HG03521 (cell line): ENCODE measurements around the gene VAV1.
A peak's percentile ranks its signal among the peaks of the same experiment; 100 is the strongest.
"Not testable (repeated sequence)": the region's sequence is repeated elsewhere in the genome, so short reads cannot be mapped to it uniquely, and the experiment has no call there.

ENCODE experiments used
- ATAC-seq: cut with Tn5 transposase; IDR thresholded peaks from one replicate; pipeline ENCODE4 v1.9.1; 2021; ENCODE audit warnings: mild to moderate bottlenecking, moderate library complexity; ENCODE audit not compliant: unreplicated experiment

Gene VAV1

GRCh38 chr19:6736917-6737283, 35.6 kb upstream of the VAV1 start:
- ATAC-seq, result no peak

GRCh38 chr19:6737284-6737872, 35.1 kb upstream of the VAV1 start, which contains the start of gene GPR108:
TSS of gene GPR108 (minus strand) at chr19:6737580. CDS start at chr19:6737576, 4 bp downstream.
- ATAC-seq, result peak; percentile 57

GRCh38 chr19:6737873-6738786, 34.4 kb upstream of the VAV1 start:
- peak; percentile 1 for ATAC-seq

GRCh38 chr19:6738787-6739389, 33.6 kb upstream of the VAV1 start:
- no peak for ATAC-seq

GRCh38 chr19:6739390-6739882, 33.1 kb upstream of the VAV1 start, which contains the start of gene TRIP10:
TSS of gene TRIP10 (plus strand) at chr19:6739680. CDS start at chr19:6739762, 82 bp downstream.
- ATAC-seq, result no peak

- no peak for ATAC-seq
Measured at GRCh38 chr19:6739883-6740588, 32.5 kb upstream of the VAV1 start.

- ATAC-seq, result no peak
Measured at GRCh38 chr19:6740589-6741343, 31.7 kb upstream of the VAV1 start.

- ATAC-seq, result no peak
Measured at GRCh38 chr19:6743066-6743465, 29.4 kb upstream of the VAV1 start.

- no peak for ATAC-seq
Measured at GRCh38 chr19:6743714-6744380, 28.7 kb upstream of the VAV1 start.

- no peak for ATAC-seq
Measured at GRCh38 chr19:6744381-6745301, 27.9 kb upstream of the VAV1 start.

GRCh38 chr19:6745965-6746364, 26.5 kb upstream of the VAV1 start:
- ATAC-seq, result no peak

- ATAC-seq, result not testable (repeated sequence)
Measured at GRCh38 chr19:6748543-6748942, 24.0 kb upstream of the VAV1 start.

GRCh38 chr19:6750062-6750461, 22.4 kb upstream of the VAV1 start:
- ATAC-seq, result no peak

- no peak for ATAC-seq
Measured at GRCh38 chr19:6751189-6751588, 21.3 kb upstream of the VAV1 start.

GRCh38 chr19:6752256-6753177, 20.0 kb upstream of the VAV1 start:
- ATAC-seq, result no peak

GRCh38 chr19:6753178-6754031, 19.1 kb upstream of the VAV1 start:
- peak; percentile 75 for ATAC-seq

- no peak for ATAC-seq
Measured at GRCh38 chr19:6754136-6754535, 18.4 kb upstream of the VAV1 start.
